Neutrophil (primary cell): Measurements from ENCODE around the gene OSBPL3.

Experiments
- H3K27ac ChIP-seq: fragments of 200-600 bp; sonication (generic); 2 replicates; pipeline ENCODE4 v1.5.1; 2016; ENCODE audit warnings: mild to moderate bottlenecking, moderate library complexity
- H3K27me3 ChIP-seq: fragments of 200-600 bp; sonication (generic); 2 replicates; pipeline ENCODE4 v1.6.0; 2016; ENCODE audit warnings: mild to moderate bottlenecking
- H3K36me3 ChIP-seq: fragments of 200-600 bp; sonication (generic); 2 replicates; pipeline ENCODE4 v1.5.1; 2017
- H3K4me1 ChIP-seq, 2 experiments: fragments of 200-600 bp in 1 of 2; sonication (generic) in 1 of 2; 1 replicate in 1 of 2; 2 replicates in 1 of 2; pipeline versions ENCODE4 v1.5.1 to v1.6.1; 2013 to 2016; ENCODE audit warnings: low read depth in 1 of 2, low read length in 1 of 2, mild to moderate bottlenecking in 1 of 2, moderate library complexity in 1 of 2; ENCODE audit not compliant: control insufficient read depth in 1 of 2, insufficient read depth in 1 of 2
- H3K4me3 ChIP-seq, 2 experiments: fragments of 200-600 bp in 1 of 2; sonication (generic) in 1 of 2; 1 replicate in 1 of 2; 2 replicates in 1 of 2; pipeline ENCODE4 v1.5.1; 2013 to 2016; ENCODE audit warnings: low read depth in 1 of 2, low read length in 1 of 2, mild to moderate bottlenecking in 1 of 2, moderate library complexity in 1 of 2
- H3K9me3 ChIP-seq: fragments of 200-600 bp; sonication (generic); 2 replicates; pipeline ENCODE4 v1.5.1; 2016
- TF ChIP-seq, protein P1 (sequence below): fragments of 200-600 bp; sonication (generic); IDR thresholded peaks from 2 replicates; pipeline ENCODE4 v1.5.1; 2016; ENCODE audit warnings: antibody characterized with exemption

OSBPL3 gene

DNA sequence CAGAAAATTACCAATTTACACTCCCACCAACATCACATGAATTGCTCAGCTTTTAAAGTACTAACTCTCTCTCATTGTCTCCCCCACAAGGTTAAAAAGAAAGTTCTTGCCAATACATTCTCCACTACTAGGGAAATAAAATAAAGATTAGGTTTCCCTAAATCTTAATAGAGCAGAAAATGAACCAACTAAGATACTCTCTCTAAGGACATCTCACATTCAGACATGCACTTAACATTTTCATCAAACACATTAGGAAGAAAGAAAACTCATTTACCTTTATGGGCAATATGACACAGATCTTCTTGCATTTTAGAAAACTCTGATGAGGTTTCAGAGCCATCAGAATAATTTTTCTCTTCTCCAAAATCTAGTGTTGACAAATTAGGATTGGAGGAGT, 118.6 kb downstream of the OSBPL3 start:
- H3K27ac ChIP-seq: no peak overlapping the region
- H3K36me3 ChIP-seq: no peaks in the 10 kb centered on the region

DNA sequence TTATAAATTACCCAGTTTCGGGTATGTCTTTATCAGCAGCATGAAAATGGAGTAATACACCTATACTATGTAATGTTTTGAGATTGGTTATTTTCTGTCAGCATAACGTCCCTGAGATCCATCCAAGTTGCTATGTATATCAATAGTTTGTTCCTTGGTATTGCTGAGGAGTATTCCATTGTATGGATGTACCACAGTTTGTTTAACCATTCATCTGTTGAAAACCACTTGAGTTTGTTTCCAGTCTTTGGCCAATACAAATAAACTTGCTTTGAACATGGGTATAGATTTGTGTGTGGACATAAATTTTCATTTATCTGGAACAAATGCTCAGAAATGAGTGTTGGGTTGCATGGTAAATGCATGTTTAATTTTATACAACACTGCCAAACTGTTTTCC, 119.4 kb downstream of the OSBPL3 start:
- TF ChIP-seq, protein P1, sequence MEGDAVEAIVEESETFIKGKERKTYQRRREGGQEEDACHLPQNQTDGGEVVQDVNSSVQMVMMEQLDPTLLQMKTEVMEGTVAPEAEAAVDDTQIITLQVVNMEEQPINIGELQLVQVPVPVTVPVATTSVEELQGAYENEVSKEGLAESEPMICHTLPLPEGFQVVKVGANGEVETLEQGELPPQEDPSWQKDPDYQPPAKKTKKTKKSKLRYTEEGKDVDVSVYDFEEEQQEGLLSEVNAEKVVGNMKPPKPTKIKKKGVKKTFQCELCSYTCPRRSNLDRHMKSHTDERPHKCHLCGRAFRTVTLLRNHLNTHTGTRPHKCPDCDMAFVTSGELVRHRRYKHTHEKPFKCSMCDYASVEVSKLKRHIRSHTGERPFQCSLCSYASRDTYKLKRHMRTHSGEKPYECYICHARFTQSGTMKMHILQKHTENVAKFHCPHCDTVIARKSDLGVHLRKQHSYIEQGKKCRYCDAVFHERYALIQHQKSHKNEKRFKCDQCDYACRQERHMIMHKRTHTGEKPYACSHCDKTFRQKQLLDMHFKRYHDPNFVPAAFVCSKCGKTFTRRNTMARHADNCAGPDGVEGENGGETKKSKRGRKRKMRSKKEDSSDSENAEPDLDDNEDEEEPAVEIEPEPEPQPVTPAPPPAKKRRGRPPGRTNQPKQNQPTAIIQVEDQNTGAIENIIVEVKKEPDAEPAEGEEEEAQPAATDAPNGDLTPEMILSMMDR: no peak
- no peaks in the 10 kb centered on the region for H3K36me3 ChIP-seq
- H3K4me3 ChIP-seq: no peak overlapping the region
- no peaks in the 10 kb centered on the region for H3K27me3 ChIP-seq
- H3K9me3 ChIP-seq: no peaks in the 10 kb centered on the region
- H3K4me1 ChIP-seq: no peaks in the 10 kb centered on the region
- H3K27ac ChIP-seq: no peak overlapping the region

More for the DNA sequence above, 118.6 kb downstream of the OSBPL3 start:
- H3K9me3 ChIP-seq: no peaks in the 10 kb centered on the region
- no peaks in the 10 kb centered on the region for H3K27me3 ChIP-seq
- H3K4me3 ChIP-seq: no peak overlapping the region
- no peaks in the 10 kb centered on the region for H3K4me1 ChIP-seq
- TF ChIP-seq, protein P1: no peak

DNA sequence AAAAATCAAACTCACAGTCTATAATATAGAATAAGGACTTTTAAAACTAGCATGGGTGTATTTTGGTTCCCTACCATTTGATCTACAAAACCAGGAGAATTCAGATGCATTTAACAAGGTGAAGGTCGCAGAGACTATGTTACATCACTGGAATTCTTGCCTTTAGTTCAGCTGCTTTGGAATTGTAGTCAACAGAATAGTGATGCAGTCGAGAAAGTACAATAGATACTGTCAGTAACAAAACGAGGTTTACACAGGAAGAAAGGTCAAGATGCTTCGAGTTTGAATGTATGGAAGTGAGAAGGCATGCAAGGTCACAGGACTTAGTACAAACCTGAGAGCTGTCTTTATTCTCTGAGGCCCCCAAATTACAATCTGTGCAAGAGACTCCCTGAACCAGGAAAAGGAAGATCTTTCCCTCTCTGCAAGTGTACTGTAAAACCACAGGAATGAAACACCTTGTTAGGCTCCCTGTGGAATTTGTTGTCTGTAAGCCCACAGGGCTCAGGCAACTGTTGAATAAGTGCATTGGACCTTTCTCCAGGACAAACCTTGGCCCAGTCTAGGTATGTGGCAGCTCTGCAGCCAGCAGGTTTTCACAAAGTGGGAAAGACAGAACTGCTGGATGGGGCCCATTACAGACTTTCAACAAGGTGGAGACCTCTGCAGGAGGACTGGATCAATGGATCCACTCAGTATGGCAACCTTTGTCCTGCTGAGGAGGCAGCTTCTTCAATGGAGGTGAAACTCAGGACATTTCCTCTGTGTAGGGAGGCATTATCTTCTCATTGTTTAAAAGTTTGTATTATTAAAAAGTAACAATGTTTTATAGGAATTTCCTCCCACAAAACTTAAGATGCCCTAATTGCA, 121.6 kb downstream of the OSBPL3 start:
- Histone ChIP-seq H3K4me3 (no peak overlapping the region), H3K27me3 (no peaks in the 10 kb centered on the region), H3K9me3 (no peaks in the 10 kb centered on the region), H3K27ac (no peak overlapping the region), H3K36me3 (no peaks in the 10 kb centered on the region), H3K4me1 (no peaks in the 10 kb centered on the region)
- TF ChIP-seq, protein P1: no peak

- Histone ChIP-seq H3K36me3 (no peaks in the 10 kb centered on the region), H3K4me1 (no peaks in the 10 kb centered on the region), H3K4me3 (no peak overlapping the region), H3K9me3 (no peaks in the 10 kb centered on the region), H3K27ac (no peak overlapping the region), H3K27me3 (no peaks in the 10 kb centered on the region)
- TF ChIP-seq, protein P1: no peak
Observed at GRCh38 chr7:24857623-24858022, 122.4 kb downstream of the OSBPL3 start.

GRCh38 chr7:24854866-24855265, 125.1 kb downstream of the OSBPL3 start:
- Histone ChIP-seq H3K36me3 (no peaks in the 10 kb centered on the region), H3K4me1 (no peaks in the 10 kb centered on the region), H3K4me3 (no peak overlapping the region), H3K27me3 (no peaks in the 10 kb centered on the region), H3K27ac (no peak overlapping the region), H3K9me3 (no peaks in the 10 kb centered on the region)
- TF ChIP-seq, protein P1: no peak
